ENCODE data around the gene CCDC54. TPM values are rescaled to one million over a fixed set of nuclear protein-coding genes. Genes with fewer than 3 reads are reported as not detected.

The CCDC54 gene
- polyA plus RNA-seq, 1 donor from 2014 or later = not detected

- Histone ChIP-seq H3K36me3 (ENCODE audit: insufficient read depth, low read length) (no peaks in the 10 kb centered on the region), H3K4me2 (ENCODE audit: low read length) (no peak overlapping the region), H3K79me2 (replicated peaks; ENCODE audit: insufficient read depth, low read length) (no peaks in the 10 kb centered on the region), H3K9me3 (ENCODE audit: low read length) (no peaks in the 10 kb centered on the region), H3K9me2 (ENCODE audit: insufficient read depth, low read length) (no peaks in the 10 kb centered on the region), H3K4me3 (ENCODE audit: low read length) (no peak overlapping the region), H2AFZ (ENCODE audit: low read depth, low read length) (no peak overlapping the region), H3K27me3 (ENCODE audit: insufficient read depth, low read depth, low read length) (no peaks in the 10 kb centered on the region), H4K20me1 (ENCODE audit: insufficient read depth) (no peaks in the 10 kb centered on the region), H3K27ac (ENCODE audit: low read length) (no peak overlapping the region), H3F3A (ENCODE audit: insufficient read depth, low read length, poor library complexity, severe bottlenecking) (no peaks in the 10 kb centered on the region), H3K9ac (ENCODE audit: low read length) (no peak overlapping the region)
- no peak for TF ChIP-seq TAF1 (IDR thresholded peaks at IDR 0.05; ENCODE audit: low read depth)
- no peak for TF ChIP-seq SMC3 (conservative IDR thresholded peaks at IDR 0.05; ENCODE audit: poor library complexity)
- no peak for TF ChIP-seq REST (IDR thresholded peaks at IDR 0.05; ENCODE audit: borderline replicate concordance)
- no peak for TF ChIP-seq POLR2AphosphoS5 (IDR thresholded peaks at IDR 0.05)
- TF ChIP-seq RAD21 (conservative IDR thresholded peaks at IDR 0.05) = no peak
- no peak for TF ChIP-seq EZH2 (IDR thresholded peaks at IDR 0.05; ENCODE audit: borderline replicate concordance, insufficient read depth, low read length, poor library complexity, severe bottlenecking)
- TF ChIP-seq EP300 (conservative IDR thresholded peaks at IDR 0.05; ENCODE audit: poor library complexity, severe bottlenecking) = no peak
- TF ChIP-seq CTCF (IDR thresholded peaks at IDR 0.05; ENCODE audit: poor library complexity, severe bottlenecking) = no peak
- no peak for TF ChIP-seq MXI1 (conservative IDR thresholded peaks at IDR 0.05; ENCODE audit: poor library complexity, severe bottlenecking)
These were observed 39.6 kb downstream of the CCDC54 start for GRCh38 chr3:107416886-107417285.

- Histone ChIP-seq H3K36me3 (ENCODE audit: insufficient read depth, low read length) (no peaks in the 10 kb centered on the region), H2AFZ (ENCODE audit: low read depth, low read length) (no peak overlapping the region), H3K9me2 (ENCODE audit: insufficient read depth, low read length) (no peaks in the 10 kb centered on the region), H3K9ac (ENCODE audit: low read length) (no peak overlapping the region), H3K9me3 (ENCODE audit: low read length) (no peaks in the 10 kb centered on the region), H4K20me1 (ENCODE audit: insufficient read depth) (no peaks in the 10 kb centered on the region), H3K27ac (ENCODE audit: low read length) (no peak overlapping the region), H3K4me2 (ENCODE audit: low read length) (no peak overlapping the region), H3K4me3 (ENCODE audit: low read length) (no peak overlapping the region), H3F3A (ENCODE audit: insufficient read depth, low read length, poor library complexity, severe bottlenecking) (no peaks in the 10 kb centered on the region), H3K27me3 (ENCODE audit: insufficient read depth, low read depth, low read length) (no peaks in the 10 kb centered on the region), H3K79me2 (replicated peaks; ENCODE audit: insufficient read depth, low read length) (no peaks in the 10 kb centered on the region)
- TF ChIP-seq CTCF (IDR thresholded peaks at IDR 0.05; ENCODE audit: poor library complexity, severe bottlenecking) (peak; percentile 73), SMC3 (conservative IDR thresholded peaks at IDR 0.05; ENCODE audit: poor library complexity) (peak; percentile 70), TAF1 (IDR thresholded peaks at IDR 0.05; ENCODE audit: low read depth) (no peak), RAD21 (conservative IDR thresholded peaks at IDR 0.05) (peak; percentile 65), EZH2 (IDR thresholded peaks at IDR 0.05; ENCODE audit: borderline replicate concordance, insufficient read depth, low read length, poor library complexity, severe bottlenecking) (no peak)
These were observed 44.0 kb downstream of the CCDC54 start for GRCh38 chr3:107421170-107421792.
